GM12801 (cell line): ENCODE results near the gene LIMK1.

Source experiments
- CTCF ChIP-seq: IDR thresholded peaks from one replicate; pipeline ENCODE4 v1.5.1; 2011; ENCODE audit warnings: control low read depth; ENCODE audit not compliant: insufficient read length; ENCODE audit errors: extremely low read depth

LIMK1 gene

GRCh38 chr7:74042746-74043522 lies 40.7 kb upstream of the LIMK1 start:
- TF ChIP-seq CTCF = no peak

- no peak for TF ChIP-seq CTCF
Measured at GRCh38 chr7:74043523-74043951, 40.1 kb upstream of the LIMK1 start.

- no peak for TF ChIP-seq CTCF
Measured at GRCh38 chr7:74044366-74045350, 38.9 kb upstream of the LIMK1 start.

GRCh38 chr7:74047804-74048380 lies 35.7 kb upstream of the LIMK1 start:
- TF ChIP-seq CTCF = no peak

- no peak for TF ChIP-seq CTCF
Measured at GRCh38 chr7:74048999-74049599, 34.5 kb upstream of the LIMK1 start.

GRCh38 chr7:74049997-74050798 lies 33.4 kb upstream of the LIMK1 start:
- TF ChIP-seq CTCF = no peak
